ENCODE measurements around the gene P2RX3. TPM values are rescaled to one million over a fixed set of nuclear protein-coding genes. Genes with fewer than 3 reads are reported as not detected.

The P2RX3 gene
- total RNA-seq, 1 donor from 2014 or later: not detected

- Mint-ChIP-seq H3K27ac (ENCODE audit: unreplicated experiment) (no peak overlapping the region), H3K4me1 (ENCODE audit: low read depth, unreplicated experiment) (peaks cover 3% of the 10 kb centered on the region), H3K27me3 (ENCODE audit: low read depth, unreplicated experiment) (no peaks in the 10 kb centered on the region), H3K9me3 (ENCODE audit: unreplicated experiment) (no peaks in the 10 kb centered on the region), H3K4me3 (ENCODE audit: unreplicated experiment) (no peak overlapping the region), H3K36me3 (ENCODE audit: low read depth, unreplicated experiment) (peaks cover 26% of the 10 kb centered on the region)
- H3K9ac ChIP-seq (ENCODE audit: low read length): no peak overlapping the region
- no peaks in the 10 kb centered on the region for H3K9me3 ChIP-seq (ENCODE audit: insufficient read depth, low read depth, low read length)
- no peaks in the 10 kb centered on the region for H4K20me1 ChIP-seq (ENCODE audit: insufficient read depth, low read length)
- peaks cover 2% of the 10 kb centered on the region for H3K36me3 ChIP-seq (ENCODE audit: insufficient read depth, low read length)
- TF ChIP-seq EZH2 (IDR thresholded peaks at IDR 0.05; ENCODE audit: insufficient read depth, low read length) (no peak), CTCF (IDR thresholded peaks at IDR 0.05; ENCODE audit: insufficient read depth, low read depth, low read length) (no peak)
- no peak overlapping the region for H3K27ac ChIP-seq (ENCODE audit: low read depth, low read length)
- no peak overlapping the region for H3K4me3 ChIP-seq (ENCODE audit: insufficient read depth, low read depth, low read length)
- no peak overlapping the region for H3K4me2 ChIP-seq (ENCODE audit: low read length)
- H3K79me2 ChIP-seq (ENCODE audit: insufficient read depth, low read length): peaks cover 4% of the 10 kb centered on the region
- no peaks in the 10 kb centered on the region for H3K27me3 ChIP-seq (ENCODE audit: insufficient read depth, low read length)
- FAIRE-seq (no peak), DNase-seq (ENCODE audit: low read depth) (no peak)
- H3K4me1 ChIP-seq (ENCODE audit: insufficient read depth, low read length): peaks cover 2% of the 10 kb centered on the region
- no peak overlapping the region for H2AFZ ChIP-seq (ENCODE audit: low read depth, low read length)
These were observed 81.0 kb downstream of the P2RX3 start for GRCh38 chr11:57419146-57419545.

GRCh38 chr11:57421066-57421465 is 82.9 kb downstream of the P2RX3 start:
- H4K20me1 ChIP-seq (ENCODE audit: insufficient read depth, low read length): no peaks in the 10 kb centered on the region
- no peak overlapping the region for H3K27ac ChIP-seq (ENCODE audit: low read depth, low read length)
- H3K36me3 ChIP-seq (ENCODE audit: insufficient read depth, low read length): peaks cover 2% of the 10 kb centered on the region
- H3K4me2 ChIP-seq (ENCODE audit: low read length): no peak overlapping the region
- peaks cover 21% of the 10 kb centered on the region for H3K4me1 ChIP-seq (ENCODE audit: insufficient read depth, low read length)
- DNase-seq (ENCODE audit: low read depth) (no peak), FAIRE-seq (no peak)
- H3K4me3 Mint-ChIP-seq (ENCODE audit: unreplicated experiment): no peak overlapping the region
- H2AFZ ChIP-seq (ENCODE audit: low read depth, low read length): no peak overlapping the region
- TF ChIP-seq CTCF (IDR thresholded peaks at IDR 0.05; ENCODE audit: insufficient read depth, low read depth, low read length) (no peak), EZH2 (IDR thresholded peaks at IDR 0.05; ENCODE audit: insufficient read depth, low read length) (no peak)
- peaks cover 20% of the 10 kb centered on the region for H3K36me3 Mint-ChIP-seq (ENCODE audit: low read depth, unreplicated experiment)
- no peaks in the 10 kb centered on the region for H3K27me3 ChIP-seq (ENCODE audit: insufficient read depth, low read length)
- no peak overlapping the region for H3K4me3 ChIP-seq (ENCODE audit: insufficient read depth, low read depth, low read length)
- no peaks in the 10 kb centered on the region for H3K9me3 Mint-ChIP-seq (ENCODE audit: unreplicated experiment)
- no peaks in the 10 kb centered on the region for H3K9me3 ChIP-seq (ENCODE audit: insufficient read depth, low read depth, low read length)
- peaks cover 4% of the 10 kb centered on the region for H3K79me2 ChIP-seq (ENCODE audit: insufficient read depth, low read length)
- no peak overlapping the region for H3K9ac ChIP-seq (ENCODE audit: low read length)
- peaks cover 8% of the 10 kb centered on the region for H3K4me1 Mint-ChIP-seq (ENCODE audit: low read depth, unreplicated experiment)
- no peaks in the 10 kb centered on the region for H3K27me3 Mint-ChIP-seq (ENCODE audit: low read depth, unreplicated experiment)
- H3K27ac Mint-ChIP-seq (ENCODE audit: unreplicated experiment): no peak overlapping the region

GRCh38 chr11:57421805-57422204 is 83.7 kb downstream of the P2RX3 start:
- Histone ChIP-seq H3K9ac (ENCODE audit: low read length) (no peak overlapping the region), H3K79me2 (ENCODE audit: insufficient read depth, low read length) (peaks cover 4% of the 10 kb centered on the region), H3K4me1 (ENCODE audit: insufficient read depth, low read length) (peaks cover 27% of the 10 kb centered on the region), H3K27me3 (ENCODE audit: insufficient read depth, low read length) (no peaks in the 10 kb centered on the region), H3K4me2 (ENCODE audit: low read length) (no peak overlapping the region), H4K20me1 (ENCODE audit: insufficient read depth, low read length) (no peaks in the 10 kb centered on the region), H3K27ac (ENCODE audit: low read depth, low read length) (no peak overlapping the region), H3K36me3 (ENCODE audit: insufficient read depth, low read length) (peaks cover 2% of the 10 kb centered on the region), H2AFZ (ENCODE audit: low read depth, low read length) (no peak overlapping the region), H3K4me3 (ENCODE audit: insufficient read depth, low read depth, low read length) (no peak overlapping the region), H3K9me3 (ENCODE audit: insufficient read depth, low read depth, low read length) (no peaks in the 10 kb centered on the region)
- Mint-ChIP-seq H3K4me3 (ENCODE audit: unreplicated experiment) (no peak overlapping the region), H3K27me3 (ENCODE audit: low read depth, unreplicated experiment) (no peaks in the 10 kb centered on the region), H3K9me3 (ENCODE audit: unreplicated experiment) (no peaks in the 10 kb centered on the region), H3K27ac (ENCODE audit: unreplicated experiment) (no peak overlapping the region), H3K4me1 (ENCODE audit: low read depth, unreplicated experiment) (peaks cover 14% of the 10 kb centered on the region), H3K36me3 (ENCODE audit: low read depth, unreplicated experiment) (peaks cover 18% of the 10 kb centered on the region)
- TF ChIP-seq CTCF (IDR thresholded peaks at IDR 0.05; ENCODE audit: insufficient read depth, low read depth, low read length): no peak
- no peak for DNase-seq (ENCODE audit: low read depth)
- FAIRE-seq: no peak

Other genes starting within 250 kb of the P2RX3 start
- gene LRRC55, start 156.4 kb upstream of the P2RX3 start, total RNA-seq: not detected in 2 replicates
- gene APLNR, start 101.1 kb upstream of the P2RX3 start, total RNA-seq: 0.07 TPM in 1 of 2 replicates, not detected in the other
- 149 and 161 TPM in 2 replicates for gene TNKS1BP1, start 13.4 kb upstream of the P2RX3 start, total RNA-seq
- gene SSRP1, start 2.5 kb upstream of the P2RX3 start, total RNA-seq: 76.9 and 79.5 TPM in 2 replicates
- not detected in 2 replicates for gene PRG3, start 42.8 kb downstream of the P2RX3 start, total RNA-seq
- not detected in 2 replicates for gene PRG2, start 52.3 kb downstream of the P2RX3 start, total RNA-seq
- 13.3 and 16.4 TPM in 2 replicates for gene SLC43A3, start 88.8 kb downstream of the P2RX3 start, total RNA-seq
- 0.50 and 0.65 TPM in 2 replicates for gene RTN4RL2, start 122.2 kb downstream of the P2RX3 start, total RNA-seq
- 3.5 and 4.5 TPM in 2 replicates for gene SLC43A1, start 177.3 kb downstream of the P2RX3 start, total RNA-seq
- 56.1 and 60.3 TPM in 2 replicates for gene TIMM10, start 192.4 kb downstream of the P2RX3 start, total RNA-seq
- gene SMTNL1, start 199.2 kb downstream of the P2RX3 start, total RNA-seq: not detected in 2 replicates
- gene UBE2L6, start 229.3 kb downstream of the P2RX3 start, total RNA-seq: 159 and 182 TPM in 2 replicates

Measured in astrocyte (in vitro differentiated cells and primary cell).